ENCODE results near the gene SEC63. TPM values are rescaled to one million over a fixed set of nuclear protein-coding genes. Genes with fewer than 3 reads are reported as not detected.

SEC63 gene
- total RNA-seq, 1 experiment from 2014 or later: 51.3 TPM

- H3K4me2 ChIP-seq (ENCODE audit: low read length): no peak overlapping the region
- DNase-seq (ENCODE audit: low read depth, low spot score): no peak
- ChIA-PET POLR2A (no interaction called here), CTCF (no interaction called here), RAD21 (ENCODE audit: low non-redundant PET in 1 of 2, low total read pairs in 2 of 2, uncharacterized antibody in 2 of 2, unreplicated experiment in 2 of 2) (no interaction called here)
- H3K9me2 ChIP-seq (ENCODE audit: insufficient read depth): no peaks in the 10 kb centered on the region
- ATAC-seq: no peak
- H3K4me1 ChIP-seq (ENCODE audit: control insufficient read depth in 1 of 2, insufficient read depth in 2 of 2, low read length in 2 of 2): peaks cover under 1 to 11% of the 10 kb centered on the region in 2 experiments; a peak in 3 of 4 replicates
- H3K9me3 ChIP-seq (ENCODE audit: control insufficient read depth in 1 of 2, insufficient read depth in 1 of 2, low read depth in 1 of 2, low read length in 2 of 2): no peaks in the 10 kb centered on the region
- H2AFZ ChIP-seq (ENCODE audit: low read depth, low read length, poor library complexity, severe bottlenecking): no peak overlapping the region
- H3K4me3 ChIP-seq (replicated peaks in 1 of 2; ENCODE audit: low read depth in 1 of 2, low read length in 2 of 2): no peak overlapping the region
- peaks cover 63% of the 10 kb centered on the region for H3K79me2 ChIP-seq (ENCODE audit: insufficient read depth, low read length)
- no peaks in the 10 kb centered on the region for H3K27me3 ChIP-seq (ENCODE audit: insufficient read depth, low read length)
- H3K27ac ChIP-seq (ENCODE audit: low read depth, low read length): no peak overlapping the region
- intact Hi-C loops (cut with micrococcal nuclease): no loop called here
- H3K9ac ChIP-seq (ENCODE audit: low read length): no peak overlapping the region
- no TSS peak for BruUV-seq (replicated peaks)
- TF ChIP-seq EGR1 (IDR thresholded peaks at IDR 0.05; ENCODE audit: low read depth): no peak
- no peak for TF ChIP-seq RAD21 (IDR thresholded peaks at IDR 0.05; ENCODE audit: low read depth)
- TF ChIP-seq SRF (IDR thresholded peaks at IDR 0.05; ENCODE audit: low read depth): no peak
- TF ChIP-seq CEBPB (IDR thresholded peaks at IDR 0.05; ENCODE audit: low read depth): no peak
- TF ChIP-seq ZNF274 (IDR thresholded peaks at IDR 0.05; ENCODE audit: low read depth, low read length): no peak
- TF ChIP-seq YY1 (IDR thresholded peaks at IDR 0.05; ENCODE audit: extremely low read depth, insufficient replicate concordance, low read depth, low read length): no peak
- no peak for TF ChIP-seq CTCF (IDR thresholded peaks at IDR 0.05 in 2 of 3, conservative IDR thresholded peaks at IDR 0.05 in 1 of 3; ENCODE audit: borderline replicate concordance in 1 of 3, insufficient read depth in 1 of 3, low read depth in 2 of 3, low read length in 2 of 3)
- no peak for TF ChIP-seq EZH2phosphoT487 (IDR thresholded peaks at IDR 0.05; ENCODE audit: borderline replicate concordance)
- peaks cover 0 to 4% of the 10 kb centered on the region in 2 experiments; a peak in 1 of 4 replicates for H3K36me3 ChIP-seq (ENCODE audit: control insufficient read depth in 1 of 2, insufficient read depth in 2 of 2, low read length in 2 of 2)
- peaks cover 6% of the 10 kb centered on the region; the same call in 1 of the 2 replicates for H4K20me1 ChIP-seq (ENCODE audit: insufficient read depth)
These were observed 25.4 kb downstream of the SEC63 start for GRCh38 chr6:107932580-107932979.

DNA sequence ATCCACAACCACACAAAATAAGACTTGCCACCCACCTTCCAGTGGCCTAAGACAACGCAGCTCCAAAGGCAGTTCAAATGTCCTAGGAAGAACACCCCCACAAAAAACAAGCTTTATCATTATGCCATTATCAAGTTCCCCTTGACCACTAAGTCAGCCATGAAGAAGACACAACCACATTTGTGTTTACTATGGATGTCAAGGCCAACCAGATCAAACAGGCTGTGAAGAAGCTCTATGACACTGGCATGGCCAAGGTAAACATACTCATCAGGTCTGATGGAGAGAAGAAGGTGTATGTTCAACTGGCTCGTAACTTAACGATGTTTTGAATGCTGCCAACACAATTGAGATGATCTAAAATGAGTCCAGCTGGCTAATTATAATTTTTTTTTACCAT lies 26.1 kb downstream of the SEC63 start:
- Histone ChIP-seq H3K27ac (ENCODE audit: low read depth, low read length) (no peak overlapping the region), H3K9me2 (ENCODE audit: insufficient read depth) (no peaks in the 10 kb centered on the region), H3K4me3 (replicated peaks in 1 of 2; ENCODE audit: low read depth in 1 of 2, low read length in 2 of 2) (no peak overlapping the region), H2AFZ (ENCODE audit: low read depth, low read length, poor library complexity, severe bottlenecking) (no peak overlapping the region), H3K9ac (ENCODE audit: low read length) (no peak overlapping the region), H3K79me2 (ENCODE audit: insufficient read depth, low read length) (peaks cover 64% of the 10 kb centered on the region), H3K27me3 (ENCODE audit: insufficient read depth, low read length) (no peaks in the 10 kb centered on the region), H3K36me3 (ENCODE audit: control insufficient read depth in 1 of 2, insufficient read depth in 2 of 2, low read length in 2 of 2) (peaks cover 0 to 4% of the 10 kb centered on the region in 2 experiments; a peak in 1 of 4 replicates), H4K20me1 (ENCODE audit: insufficient read depth) (peaks cover 6% of the 10 kb centered on the region; the same call in 1 of the 2 replicates), H3K4me1 (ENCODE audit: control insufficient read depth in 1 of 2, insufficient read depth in 2 of 2, low read length in 2 of 2) (peaks cover 4 to 18% of the 10 kb centered on the region in 2 experiments), H3K9me3 (ENCODE audit: control insufficient read depth in 1 of 2, insufficient read depth in 1 of 2, low read depth in 1 of 2, low read length in 2 of 2) (no peaks in the 10 kb centered on the region), H3K4me2 (ENCODE audit: low read length) (no peak overlapping the region)
- ChIA-PET CTCF (no interaction called here), RAD21 (ENCODE audit: low non-redundant PET in 1 of 2, low total read pairs in 2 of 2, uncharacterized antibody in 2 of 2, unreplicated experiment in 2 of 2) (no interaction called here), POLR2A (no interaction called here)
- TF ChIP-seq RAD21 (IDR thresholded peaks at IDR 0.05; ENCODE audit: low read depth) (no peak), POLR2A (IDR thresholded peaks at IDR 0.05; ENCODE audit: borderline replicate concordance, extremely low read depth, insufficient read depth, insufficient read length) (no peak), EGR1 (IDR thresholded peaks at IDR 0.05; ENCODE audit: low read depth) (no peak), TCF7L2 (IDR thresholded peaks at IDR 0.05; ENCODE audit: borderline replicate concordance, extremely low read depth, insufficient read depth, insufficient read length) (no peak), EZH2 (IDR thresholded peaks at IDR 0.05) (no peak), JUND (IDR thresholded peaks at IDR 0.05) (no peak), CEBPB (IDR thresholded peaks at IDR 0.05; ENCODE audit: low read depth) (no peak), EZH2phosphoT487 (IDR thresholded peaks at IDR 0.05; ENCODE audit: borderline replicate concordance) (no peak), POLR2AphosphoS5 (IDR thresholded peaks at IDR 0.05; ENCODE audit: low read depth, low read length) (no peak)
- no peak for DNase-seq (ENCODE audit: low read depth, low spot score)
- no TSS peak for BruUV-seq (replicated peaks)
- intact Hi-C loops (cut with micrococcal nuclease): no loop called here
- ATAC-seq: no peak

Data from HCT116 (cell line).